NCI-H128 (cell line): ENCODE results near the gene HIPK2.

Experiments used
- DNase-seq: peaks from one replicate; lab custom pipeline; 2025; ENCODE audit not compliant: unreplicated experiment; lab: John Stamatoyannopoulos, UW

Gene HIPK2

DNA sequence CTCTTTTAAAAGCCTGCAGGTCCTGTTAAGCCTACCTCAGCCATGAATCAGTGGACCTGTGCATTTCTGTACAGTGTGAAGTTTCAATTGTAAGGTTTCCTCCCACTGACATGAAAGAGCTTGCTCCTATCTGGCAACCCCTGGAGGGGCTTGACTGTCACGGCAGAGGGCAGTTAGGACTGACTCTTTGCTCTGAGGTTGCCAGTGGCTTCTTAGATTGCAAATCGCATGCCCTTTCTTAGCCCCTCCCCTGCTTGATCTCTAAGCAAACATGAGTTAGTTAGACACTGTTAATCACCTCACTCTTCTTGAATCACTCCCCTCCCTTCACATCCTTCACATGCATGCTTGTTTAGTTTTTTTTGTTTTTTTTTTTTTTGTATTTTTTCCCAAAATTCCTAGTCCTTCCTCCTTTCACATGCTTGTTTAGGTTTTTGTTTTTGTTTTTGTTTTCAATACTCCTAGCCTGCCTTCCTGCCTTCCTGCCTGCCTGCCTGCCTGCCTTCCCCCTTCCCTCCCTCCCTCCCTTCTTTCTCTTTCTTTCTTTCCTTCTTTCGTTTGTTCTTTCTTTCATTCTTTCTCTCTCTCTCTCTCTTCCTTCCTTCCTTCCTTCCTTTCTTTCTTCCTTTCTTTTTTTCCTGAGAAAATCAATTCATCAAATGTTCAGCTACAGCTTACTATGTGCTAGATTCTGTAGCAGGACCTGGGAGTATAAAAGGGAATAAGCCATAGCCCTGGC lies 6.0 kb upstream of the HIPK2 start:
- DNase-seq, result no peak

DNA sequence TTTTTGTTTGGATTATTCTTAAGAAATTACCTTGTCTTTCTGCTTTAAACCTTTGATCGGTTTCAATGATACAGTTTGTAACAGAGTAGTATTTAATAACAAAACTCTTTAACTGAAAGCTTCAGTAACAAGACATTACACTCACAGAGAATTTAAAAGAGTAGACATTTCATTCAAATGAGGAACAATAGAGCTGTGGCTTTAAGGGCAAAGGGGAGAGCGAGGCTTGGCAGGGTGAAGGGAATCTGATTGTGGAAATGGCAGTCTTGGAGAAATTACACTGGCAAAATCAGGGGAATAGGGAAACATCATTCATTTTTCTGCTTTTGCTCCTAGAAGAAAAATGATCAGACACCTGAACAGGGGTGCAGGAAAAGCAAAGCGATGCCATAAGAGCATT lies 5.1 kb upstream of the HIPK2 start:
- DNase-seq, result no peak

DNA sequence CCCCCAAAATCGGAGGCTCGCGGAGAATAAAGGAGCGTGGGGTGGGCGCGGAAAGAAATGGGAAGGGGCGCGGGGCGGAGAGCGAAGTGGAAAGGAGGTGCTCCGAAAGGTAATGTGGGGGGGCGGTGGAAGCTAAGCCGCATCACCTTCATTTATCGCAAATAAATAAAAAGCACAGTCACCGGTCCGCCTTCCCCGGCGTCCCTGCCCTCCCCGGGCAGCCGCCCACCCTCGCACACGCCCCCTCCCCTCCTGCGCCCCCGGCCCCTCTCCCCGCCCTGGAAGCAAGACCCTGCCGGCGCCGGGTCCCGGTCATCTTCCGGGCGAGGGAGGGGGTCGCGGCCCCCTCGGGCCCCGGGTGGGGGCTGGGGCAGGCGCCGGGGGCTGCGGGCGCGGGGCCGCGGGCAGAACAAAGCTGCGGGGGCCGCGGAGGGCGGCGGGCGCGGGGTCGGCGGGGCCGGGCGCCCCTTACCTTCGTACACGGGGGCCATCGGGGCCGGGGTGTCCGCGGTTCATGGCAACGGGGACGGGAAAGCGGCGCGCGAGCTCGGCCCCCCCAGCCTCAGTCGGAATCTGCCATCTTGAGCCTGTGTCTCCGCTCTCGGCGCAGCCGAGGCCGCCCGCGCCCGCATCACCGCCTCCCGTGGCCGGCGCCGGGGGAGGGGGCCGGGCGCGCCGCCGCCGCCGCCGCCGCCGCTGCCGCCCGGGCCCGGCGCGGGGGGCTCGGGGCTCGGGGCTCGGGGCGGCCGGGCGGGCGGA lies 486 bp downstream of the HIPK2 start:
- DNase-seq, result no peak

DNA sequence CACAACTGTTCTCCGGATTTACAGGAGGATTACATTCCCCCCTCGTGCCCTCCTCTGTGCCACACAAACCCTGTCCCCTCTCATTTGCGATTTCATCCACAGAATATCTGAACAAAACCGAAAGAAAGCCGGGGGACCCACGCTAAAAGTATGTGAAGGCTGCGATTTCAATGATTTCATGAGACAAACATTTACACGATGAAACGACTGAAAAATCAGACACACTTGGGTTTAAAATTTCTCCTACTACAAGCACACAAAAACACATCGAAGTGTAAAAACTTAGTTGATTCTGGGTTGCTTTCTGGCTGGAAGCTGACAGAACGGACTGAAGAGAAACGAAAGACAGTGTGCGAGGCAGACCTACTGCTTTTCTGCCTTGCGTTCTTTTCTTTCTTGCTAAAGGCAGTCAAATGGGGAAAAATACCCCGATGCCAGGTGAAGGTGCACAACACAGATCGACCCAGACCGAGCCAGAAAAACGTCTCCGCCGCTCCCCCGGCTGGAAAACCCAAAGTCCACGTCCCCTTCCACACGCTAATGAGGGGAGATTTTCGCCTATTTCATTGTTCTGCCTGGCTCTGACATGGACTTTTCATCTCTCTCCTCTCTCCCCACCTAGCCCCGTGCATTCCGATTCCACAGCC lies 1.2 kb downstream of the HIPK2 start:
- DNase-seq, result no peak

DNA sequence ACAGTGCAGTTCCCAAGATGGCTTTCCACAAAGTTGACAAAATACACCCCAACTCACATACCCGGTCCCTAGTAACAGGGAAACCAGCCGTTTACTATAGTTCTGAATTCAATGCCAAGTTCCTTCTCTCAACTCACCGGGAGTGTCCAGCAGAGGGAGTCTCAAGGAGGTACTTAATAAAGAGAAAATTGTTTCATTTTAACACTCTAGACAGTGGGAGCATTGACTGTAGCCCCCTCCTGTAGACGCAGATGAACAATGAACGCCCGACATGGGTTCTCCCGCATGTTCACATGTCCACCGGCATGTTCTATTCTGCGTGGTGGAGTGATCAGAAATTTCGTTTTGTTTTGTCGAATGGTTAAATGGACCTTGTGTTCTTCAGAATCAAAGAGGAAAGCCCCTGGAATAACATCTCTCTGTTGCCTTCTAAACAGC lies 1.9 kb downstream of the HIPK2 start:
- DNase-seq, result peak; percentile 32

DNA sequence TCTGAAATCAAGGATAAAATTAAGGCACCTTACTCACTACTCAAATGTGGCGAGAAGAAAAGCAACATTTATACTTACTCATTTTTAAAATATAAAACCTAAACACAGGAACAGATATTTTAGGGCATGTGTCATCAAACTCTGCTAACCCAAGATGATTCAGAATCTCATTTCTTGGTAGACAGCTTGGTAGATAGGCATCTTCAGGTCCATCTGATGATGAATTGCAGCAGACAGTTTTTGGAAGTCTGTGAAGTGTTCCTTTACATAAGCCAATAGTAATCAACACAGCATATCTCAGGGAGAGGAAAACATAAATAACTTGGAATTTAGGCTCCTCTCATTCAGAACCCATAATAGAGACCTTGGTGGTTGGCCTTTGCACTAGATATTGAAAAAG lies 3.4 kb downstream of the HIPK2 start:
- no peak for DNase-seq

DNA sequence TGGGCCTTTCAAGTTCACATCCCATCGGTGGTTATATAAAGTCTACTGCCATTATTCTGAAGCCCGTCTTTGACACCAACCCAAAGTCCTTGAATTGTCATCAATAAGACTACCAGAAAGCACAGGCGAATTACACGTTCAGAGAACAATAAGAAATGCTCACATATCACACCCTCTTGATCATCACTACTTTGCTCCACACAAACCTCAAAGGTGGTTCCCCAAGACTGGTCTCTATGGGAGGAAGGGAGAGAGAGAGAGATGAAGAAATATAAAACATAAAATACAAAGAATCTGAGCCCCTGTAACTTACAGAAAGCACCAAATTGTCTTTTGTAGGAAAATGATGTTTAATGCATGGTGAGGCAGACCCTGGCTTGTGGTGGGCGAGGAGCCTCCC lies 4.4 kb downstream of the HIPK2 start:
- no peak for DNase-seq

DNA sequence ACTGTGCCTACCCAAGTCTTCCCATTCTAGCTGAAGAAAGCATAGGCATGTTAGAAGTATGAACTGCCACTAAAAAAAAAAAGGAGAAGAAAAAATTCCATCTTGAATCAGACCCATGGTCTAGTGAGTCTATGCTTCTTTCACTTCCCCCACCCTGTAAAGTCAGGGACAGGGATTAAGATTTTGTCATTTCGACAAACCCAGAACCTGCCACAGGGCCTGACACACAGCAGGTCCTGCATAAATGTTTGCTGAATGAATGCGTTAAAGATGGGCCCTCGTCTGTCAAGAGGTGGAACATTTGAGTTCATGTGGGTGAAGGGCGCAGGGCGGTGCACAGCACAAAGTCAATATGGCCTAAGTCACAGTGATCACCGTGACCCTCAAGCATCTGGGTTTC lies 4.9 kb downstream of the HIPK2 start:
- DNase-seq, result no peak

DNA sequence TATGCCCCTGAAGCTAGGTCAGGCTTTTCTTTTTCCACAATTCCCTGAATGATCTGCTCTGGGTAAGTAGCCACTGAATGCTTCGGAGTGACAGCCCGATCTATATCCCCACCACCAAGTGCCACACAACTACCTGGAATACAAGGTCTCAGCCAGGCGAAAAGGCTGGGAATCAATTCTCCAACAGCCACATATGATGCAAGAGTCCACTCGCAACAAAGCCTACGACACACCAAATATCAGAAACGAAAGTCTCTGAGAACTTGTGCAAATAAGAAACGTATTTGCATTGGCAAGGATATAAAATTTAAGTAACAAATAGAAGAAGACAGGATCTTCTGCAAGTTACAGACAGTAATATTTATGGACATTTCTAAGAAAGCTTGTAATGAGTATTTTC lies 5.7 kb downstream of the HIPK2 start:
- no peak for DNase-seq

DNA sequence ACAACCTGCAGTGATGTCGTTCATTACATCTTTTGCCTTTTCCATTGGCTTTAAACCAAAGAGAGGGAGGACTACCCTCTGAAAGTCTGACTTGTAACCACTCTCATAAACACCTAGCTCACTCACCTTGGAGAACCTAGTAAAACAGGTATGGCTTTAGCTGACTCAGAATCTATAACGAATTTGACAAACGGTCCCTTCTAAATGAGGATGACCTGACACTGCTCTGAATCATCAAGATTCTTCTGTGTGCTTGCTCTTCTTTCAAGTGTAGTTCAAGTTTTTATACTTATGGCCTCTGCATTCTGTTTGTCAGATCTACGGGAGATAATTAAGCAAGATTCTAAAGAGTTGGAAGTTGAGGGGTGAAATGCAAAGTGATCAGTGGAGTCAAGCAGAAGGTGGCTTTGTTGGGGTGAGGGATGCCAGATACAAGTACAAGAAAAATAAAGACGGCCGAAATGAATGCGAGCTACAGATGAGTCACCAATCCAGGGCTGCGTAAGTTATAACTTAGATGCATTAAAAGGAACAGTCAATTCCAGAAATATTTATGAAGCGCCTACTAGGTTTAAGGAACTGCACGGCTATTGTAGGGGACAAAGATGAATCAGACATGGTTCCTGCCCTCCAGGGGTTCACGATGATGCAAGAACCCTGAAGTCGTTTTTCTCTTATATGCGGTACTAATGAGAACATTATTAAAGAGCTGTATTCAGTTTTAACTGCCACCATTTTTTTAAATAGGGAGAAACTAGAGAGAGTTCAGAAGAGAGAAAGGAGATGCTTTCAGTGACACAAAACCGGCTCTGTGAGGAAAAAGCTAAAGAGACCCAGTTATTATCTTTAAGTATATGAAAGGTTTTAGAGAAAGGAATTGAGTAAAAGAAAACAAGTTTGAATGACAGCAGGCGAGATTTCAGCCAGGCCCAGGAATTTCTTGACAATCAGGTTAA lies 6.5 kb downstream of the HIPK2 start:
- DNase-seq, result no peak

DNA sequence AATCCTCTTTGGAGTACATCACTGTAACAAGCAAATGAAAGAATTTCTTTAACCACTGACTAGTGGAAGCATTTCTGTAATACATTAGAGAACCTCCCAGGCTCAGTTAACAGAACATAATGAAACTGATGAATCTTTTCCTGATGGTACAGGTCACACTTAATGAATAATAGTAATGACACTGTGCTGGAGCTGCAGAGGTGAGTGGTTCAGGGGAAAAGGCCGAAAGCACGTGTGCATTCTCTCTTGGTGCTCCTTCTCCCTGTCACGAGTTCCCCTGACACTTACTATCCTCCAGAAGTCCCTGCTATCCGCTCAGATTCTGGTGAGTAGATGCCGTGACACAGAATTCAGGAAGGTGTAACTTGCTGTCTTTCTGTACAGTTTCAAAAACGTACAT lies 8.0 kb downstream of the HIPK2 start:
- DNase-seq, result no peak

DNA sequence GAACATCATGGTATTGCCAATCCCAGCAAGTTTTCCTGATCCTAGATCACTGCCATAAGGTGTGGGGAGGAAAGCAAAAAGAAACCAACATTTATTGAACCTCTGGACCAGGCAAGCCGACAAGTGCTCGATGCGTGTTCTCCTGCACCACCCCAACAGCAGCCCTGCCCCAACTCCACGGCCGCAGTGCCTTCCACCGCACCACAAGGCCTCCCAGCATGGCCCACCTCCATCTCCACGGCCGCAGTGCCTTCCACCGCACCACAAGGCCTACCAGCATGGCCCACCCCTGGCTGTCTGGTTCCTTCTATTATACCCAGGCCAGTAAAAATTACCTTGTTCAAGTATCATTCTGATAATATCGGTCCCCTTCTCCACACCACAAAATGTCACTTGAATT lies 8.7 kb downstream of the HIPK2 start:
- DNase-seq, result no peak

DNA sequence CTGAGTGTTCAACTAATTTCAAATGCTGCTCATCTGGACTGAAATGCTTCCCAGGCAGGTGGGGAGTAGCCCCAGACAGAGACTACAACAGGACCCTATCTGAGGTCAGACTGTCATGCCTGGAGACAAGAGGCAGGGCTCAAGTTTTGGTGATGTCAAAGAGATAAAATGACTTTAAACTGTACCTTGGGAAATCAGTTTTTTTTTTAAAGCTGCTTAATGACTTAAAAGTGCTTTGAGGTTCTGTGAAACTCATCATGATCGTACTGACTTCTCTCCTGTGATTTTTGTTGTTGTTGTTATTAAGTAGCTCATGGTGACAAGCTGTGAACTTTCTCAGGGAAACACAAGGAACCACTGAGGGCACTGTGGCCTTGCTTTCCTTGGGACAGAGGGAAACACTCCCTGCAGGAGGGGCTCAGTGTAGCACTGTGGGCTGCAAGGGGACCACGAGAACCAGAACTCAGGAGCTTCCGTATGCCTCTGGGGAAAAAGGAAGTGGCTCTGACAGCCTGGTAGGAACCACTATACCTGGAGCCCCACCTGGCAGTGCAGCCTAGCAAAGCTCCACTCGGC lies 9.5 kb downstream of the HIPK2 start:
- no peak for DNase-seq

DNA sequence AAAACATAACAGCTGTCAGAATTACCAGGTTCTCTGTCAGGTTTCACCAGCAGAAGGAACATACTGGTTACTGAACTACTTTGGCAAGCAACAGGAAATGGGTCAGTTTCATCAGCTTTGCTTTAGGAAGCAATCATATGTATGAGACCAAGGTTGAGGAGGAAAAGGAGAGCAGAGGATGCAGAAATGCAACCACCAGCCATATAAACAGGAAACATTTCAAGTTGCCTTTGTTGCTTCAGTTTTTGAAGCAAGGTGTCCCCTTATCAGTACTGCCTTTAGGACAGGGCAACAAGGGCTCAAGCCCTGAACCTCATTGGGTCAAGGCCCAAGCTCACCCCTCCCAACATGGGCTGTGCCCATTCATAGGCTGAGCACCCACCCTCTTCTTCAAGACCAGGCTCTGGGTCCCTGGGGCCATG lies 10.2 kb downstream of the HIPK2 start:
- no peak for DNase-seq

DNA sequence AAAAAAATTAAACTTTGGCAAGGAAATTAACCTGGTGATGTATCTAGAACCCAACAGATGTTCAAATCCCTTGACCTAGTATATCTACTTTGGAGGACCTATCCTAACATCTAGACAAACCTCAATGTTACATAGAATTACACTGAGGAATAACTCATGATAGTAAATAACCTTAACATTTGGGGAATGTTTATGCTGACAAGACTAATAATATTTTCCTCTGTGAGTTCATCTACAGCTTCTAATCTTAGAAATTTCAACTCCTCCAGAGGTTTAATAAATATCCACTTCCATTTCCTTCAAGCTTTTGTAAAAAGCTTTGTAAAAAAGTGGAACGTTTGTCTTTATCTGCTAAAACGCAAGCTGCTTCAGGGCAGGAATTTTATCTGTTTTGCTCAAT lies 12.7 kb downstream of the HIPK2 start:
- DNase-seq, result no peak

DNA sequence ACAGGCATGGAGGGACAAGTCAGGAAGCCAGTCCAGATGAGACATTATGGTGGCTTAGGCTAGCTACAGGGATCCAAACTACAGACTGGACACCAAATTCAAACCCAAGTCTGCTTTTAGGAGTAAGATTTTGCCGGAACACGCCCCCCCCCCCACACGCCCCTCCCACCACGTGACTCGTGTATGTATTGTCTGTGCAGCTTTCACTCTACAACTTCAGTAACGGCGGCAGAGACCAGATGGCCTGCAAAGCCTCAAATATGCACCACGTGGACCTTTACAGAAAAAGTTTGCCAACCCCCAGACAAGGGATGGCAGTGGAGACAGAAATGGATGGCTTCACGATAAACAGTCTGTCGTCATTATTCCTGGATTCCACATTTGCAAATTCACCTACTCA lies 14.5 kb downstream of the HIPK2 start:
- DNase-seq, result no peak

DNA sequence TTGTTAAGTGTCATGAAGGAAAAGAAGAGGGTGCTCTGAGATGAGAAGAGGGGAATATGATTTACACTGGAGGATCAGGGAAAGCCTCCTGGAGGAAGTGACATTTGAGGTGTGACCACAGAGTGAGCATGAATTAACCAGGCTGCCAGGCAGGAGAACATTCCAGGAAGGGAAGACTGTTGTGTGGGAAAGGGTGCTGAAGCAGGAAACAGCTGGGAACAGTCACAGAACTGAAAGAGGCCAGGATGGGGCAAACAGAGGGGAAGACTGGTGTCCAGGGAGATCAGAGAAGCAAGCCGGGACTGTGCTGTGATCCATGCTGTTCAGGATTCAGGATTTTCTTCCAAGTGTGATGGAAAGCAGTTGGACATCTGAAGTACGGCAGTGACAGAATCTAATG lies 14.9 kb downstream of the HIPK2 start:
- no peak for DNase-seq

DNA sequence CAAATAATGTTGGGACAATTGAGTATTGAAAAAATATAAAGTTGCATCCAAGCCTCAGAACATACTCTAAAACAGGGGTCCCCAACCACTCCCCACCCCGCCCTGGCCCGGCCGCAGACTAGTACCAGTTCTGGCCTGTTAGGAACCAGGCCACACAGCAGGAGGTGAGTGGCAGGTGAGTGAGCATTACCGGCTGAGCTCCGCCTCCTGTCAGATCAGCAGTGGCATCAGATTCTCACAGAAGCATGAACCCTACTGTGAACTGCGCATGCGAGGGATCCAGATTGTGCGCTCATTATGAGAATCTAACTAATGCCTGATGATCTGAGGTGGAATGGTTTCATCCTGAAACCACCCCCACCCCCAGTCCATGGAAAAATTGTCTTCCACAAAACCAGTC lies 19.4 kb downstream of the HIPK2 start:
- no peak for DNase-seq

DNA sequence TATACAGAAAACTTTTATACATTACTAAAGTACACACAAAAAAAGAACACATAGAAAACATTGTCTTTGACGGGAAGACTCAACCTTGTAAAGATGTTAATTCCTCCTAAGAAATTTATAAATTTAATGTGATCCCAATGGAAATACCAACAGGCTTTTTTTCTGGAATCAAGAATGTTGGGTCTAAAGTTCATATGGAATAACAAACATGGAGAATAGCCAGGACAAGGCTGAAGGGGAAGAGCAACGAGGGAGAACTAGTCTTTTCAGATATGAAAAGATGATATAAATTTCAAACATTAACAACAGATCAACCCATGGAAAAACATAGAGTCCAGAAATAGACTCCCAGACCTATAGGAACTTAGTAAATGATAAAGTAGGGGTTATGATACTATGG lies 19.8 kb downstream of the HIPK2 start:
- no peak for DNase-seq

DNA sequence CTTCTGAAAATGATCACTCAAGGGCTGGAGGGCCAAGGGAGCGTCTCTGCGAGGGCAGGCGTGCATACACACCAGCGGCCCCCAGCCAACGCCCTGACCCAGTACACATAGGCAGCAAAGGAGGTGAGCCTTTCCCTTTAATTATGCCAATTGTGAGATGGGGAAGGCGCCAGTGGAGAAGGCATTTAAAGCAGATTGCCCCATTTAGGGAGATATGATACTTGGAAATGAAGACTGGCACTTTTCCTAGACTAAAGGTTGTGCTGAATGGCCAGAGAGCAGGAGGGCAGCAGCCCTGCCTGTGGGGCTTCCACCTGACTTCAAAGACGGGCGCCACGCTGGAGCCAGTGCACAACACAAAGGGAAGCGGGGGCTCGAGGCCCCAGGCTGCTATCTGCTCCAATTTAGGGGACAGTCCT lies 24.1 kb downstream of the HIPK2 start:
- DNase-seq, result no peak
